OCI-LY7 (cell line): ENCODE measurements around the gene MOCS1. TPM values are rescaled to one million over a fixed set of nuclear protein-coding genes. Genes with fewer than 3 reads are reported as not detected.

ENCODE experiments used
- BruUV-seq: library from RNA; stranded (reverse); fragments of 400-500 nt; replicated peaks from 2 replicates; lab custom pipeline; 2021; lab: Mats Ljungman, UMichigan
- CTCF ChIA-PET: fragments of 300-600 bp; sonication (Branson Sonifier 250); formaldehyde crosslinking; loops from one replicate; lab custom pipeline; 2022; ENCODE audit warnings: antibody characterized with exemption; ENCODE audit not compliant: unreplicated experiment; lab: Charles Lee
- POLR2A ChIA-PET: fragments of 300-600 bp; sonication (Branson Sonifier 250); formaldehyde crosslinking; loops from one replicate; lab custom pipeline; 2022; ENCODE audit warnings: antibody characterized with exemption; lab: Charles Lee
- DNase-seq: peaks from one replicate; pipeline ENCODE4 v3.0.0-alpha.2; 2015; ENCODE audit warnings: low spot score
- H2AFZ ChIP-seq: fragments of 200-600 bp; sonication (generic), shearing (Covaris generic); 2 replicates; pipeline ENCODE4 v1.6.1; 2014; ENCODE audit warnings: mild to moderate bottlenecking, antibody characterized with exemption, low read length, moderate library complexity
- H3K27ac ChIP-seq: fragments of 200-600 bp; sonication (generic); 2 replicates; pipeline ENCODE4 v1.5.1; 2014; ENCODE audit warnings: mixed run types, low read depth, mild to moderate bottlenecking, moderate library complexity, low read length, inconsistent platforms; ENCODE audit not compliant: poor library complexity, severe bottlenecking
- H3K36me3 ChIP-seq: fragments of 200-600 bp; sonication (generic); 2 replicates; pipeline ENCODE4 v1.6.1; 2014; ENCODE audit warnings: mild to moderate bottlenecking, antibody characterized with exemption, low read length, moderate library complexity, mixed read lengths; ENCODE audit not compliant: insufficient read depth
- H3K4me1 ChIP-seq: fragments of 200-600 bp; sonication (generic); 2 replicates; pipeline ENCODE4 v1.5.1; 2014; ENCODE audit warnings: mild to moderate bottlenecking, low read length; ENCODE audit not compliant: insufficient read depth, poor library complexity, severe bottlenecking
- H3K4me2 ChIP-seq: fragments of 200-600 bp; sonication (generic); 2 replicates; pipeline ENCODE4 v1.6.1; 2014; ENCODE audit warnings: mild to moderate bottlenecking, low read length
- H3K4me3 ChIP-seq: fragments of 200-600 bp; sonication (generic); 2 replicates; pipeline ENCODE4 v1.5.1; 2014; ENCODE audit warnings: mild to moderate bottlenecking, low read depth, low read length; ENCODE audit not compliant: poor library complexity, severe bottlenecking
- H3K79me2 ChIP-seq: fragments of 200-600 bp; sonication (generic); 2 replicates; pipeline ENCODE4 v1.6.1; 2016; ENCODE audit warnings: low read depth, mild to moderate bottlenecking, low read length, moderate library complexity, mixed read lengths; ENCODE audit not compliant: insufficient read depth
- H3K9me2 ChIP-seq: fragments of 200-600 bp; sonication (generic); 2 replicates; pipeline ENCODE4 v1.6.1; 2016; ENCODE audit warnings: mild to moderate bottlenecking, low read length, mixed read lengths; ENCODE audit not compliant: insufficient read depth
- H3K9me3 ChIP-seq: fragments of 200-600 bp; sonication (generic); 2 replicates; pipeline ENCODE4 v1.6.1; 2014; ENCODE audit warnings: mild to moderate bottlenecking, mixed run types, low read length, mixed read lengths
- H4K20me1 ChIP-seq: fragments of 200-600 bp; sonication (generic); 2 replicates; pipeline ENCODE4 v1.6.1; 2014; ENCODE audit warnings: mild to moderate bottlenecking, antibody characterized with exemption, low read length, moderate library complexity, mixed read lengths; ENCODE audit not compliant: insufficient read depth
- CTCF ChIP-seq: fragments of 200-600 bp; sonication (generic); conservative IDR thresholded peaks from 2 replicates; pipeline ENCODE4 v1.5.1; 2014; ENCODE audit warnings: mild to moderate bottlenecking, antibody characterized with exemption, low read length, moderate library complexity, mixed read lengths
- EZH2phosphoT487 ChIP-seq: fragments of 200-600 bp; sonication (generic); IDR thresholded peaks from 2 replicates; pipeline ENCODE4 v1.6.1; 2018; ENCODE audit warnings: low read depth, borderline replicate concordance, mild to moderate bottlenecking, mixed run types, antibody characterized with exemption, low read length, moderate library complexity, mixed read lengths
- intact Hi-C: fragments of 100-400 bp; cut with micrococcal nuclease; formaldehyde crosslinking; loops from one replicate; pipeline ENCODE4 v1.10.0; 2022; ENCODE audit not compliant: unreplicated experiment
- total RNA-seq, 2 experiments: library from RNA; depleted of rRNA in 1 of 2; stranded (reverse); fragments of >200 nt in 1 of 2; shearing (Covaris generic) in 1 of 2; gene quantifications; 2 replicates each; pipeline ENCODE4 v1.2.3, GENCODE V29; 2014 to 2022

MOCS1 gene
- total RNA-seq, 2 experiments from 2014 or later, result not detected

DNA sequence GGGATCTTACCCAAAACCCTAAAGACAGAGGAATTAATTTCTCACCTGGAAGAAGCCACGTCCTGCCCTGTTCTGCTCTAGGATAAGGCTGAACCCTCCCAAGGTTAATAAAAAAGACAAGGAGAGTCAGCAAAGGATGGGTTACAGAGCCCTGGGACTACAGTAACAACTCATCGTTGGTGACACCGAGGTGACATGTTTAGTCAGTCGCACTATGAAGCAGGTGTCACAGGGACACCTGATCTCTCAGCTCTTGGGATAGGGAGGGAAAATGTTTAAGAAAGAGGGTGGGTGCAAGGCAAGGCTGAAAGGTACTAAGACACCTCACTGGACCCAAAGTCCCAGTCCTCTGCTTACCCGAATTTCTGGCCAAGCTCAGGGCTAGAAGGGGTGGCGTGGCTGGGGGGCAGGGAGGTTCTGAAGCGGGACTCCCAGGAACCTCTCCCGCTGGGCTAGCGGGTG lies 562 bp downstream of the MOCS1 start:
- Histone ChIP-seq H4K20me1 (no peaks in the 10 kb centered on the region), H2AFZ (no peak overlapping the region), H3K4me3 (no peak overlapping the region), H3K27ac (no peak overlapping the region), H3K4me2 (no peak overlapping the region), H3K4me1 (no peaks in the 10 kb centered on the region), H3K79me2 (no peaks in the 10 kb centered on the region), H3K36me3 (no peaks in the 10 kb centered on the region), H3K9me2 (no peaks in the 10 kb centered on the region), H3K9me3 (no peaks in the 10 kb centered on the region)
- no TSS peak for BruUV-seq
- no peak for TF ChIP-seq CTCF
- TF ChIP-seq EZH2phosphoT487, result no peak
- POLR2A ChIA-PET, result no interaction called here
- CTCF ChIA-PET, result no interaction called here
- no peak for DNase-seq
- intact Hi-C loops, result no loop called here

GRCh38 chr6:39932386-39932910 lies 1.8 kb downstream of the MOCS1 start:
- Histone ChIP-seq H3K4me2 (no peak overlapping the region), H2AFZ (no peak overlapping the region), H4K20me1 (no peaks in the 10 kb centered on the region), H3K36me3 (no peaks in the 10 kb centered on the region), H3K9me2 (no peaks in the 10 kb centered on the region), H3K4me3 (no peak overlapping the region), H3K79me2 (no peaks in the 10 kb centered on the region), H3K9me3 (no peaks in the 10 kb centered on the region), H3K27ac (no peak overlapping the region), H3K4me1 (no peaks in the 10 kb centered on the region)
- no peak for DNase-seq
- ChIA-PET CTCF (interaction anchor here (0.6 kb wide), 1 partner anchor 209 kb away, joined by 8 read pairs; no protein-coding TSS in a partner anchor), POLR2A (interaction anchor here (0.6 kb wide), 2 partner anchors 77 to 1194 kb away, joined by 3 to 4 read pairs; no protein-coding TSS in a partner anchor)
- TF ChIP-seq CTCF, result no peak
- no peak for TF ChIP-seq EZH2phosphoT487
- no TSS peak for BruUV-seq
- intact Hi-C loops, result no loop called here

GRCh38 chr6:39931607-39932006 lies 2.7 kb downstream of the MOCS1 start:
- H4K20me1 ChIP-seq, result no peaks in the 10 kb centered on the region
- H3K36me3 ChIP-seq, result no peaks in the 10 kb centered on the region
- H3K79me2 ChIP-seq, result no peaks in the 10 kb centered on the region
- TF ChIP-seq EZH2phosphoT487, result no peak
- no peak for TF ChIP-seq CTCF
- no peak overlapping the region for H3K4me2 ChIP-seq
- no peak for DNase-seq
- ChIA-PET CTCF (interaction anchor here (0.6 kb wide), 1 partner anchor 209 kb away, joined by 8 read pairs; no protein-coding TSS in a partner anchor), POLR2A (interaction anchor here (0.6 kb wide), 1 partner anchor 301 kb away, joined by 5 read pairs; no protein-coding TSS in a partner anchor)
- no peaks in the 10 kb centered on the region for H3K4me1 ChIP-seq
- H3K4me3 ChIP-seq, result no peak overlapping the region
- no peaks in the 10 kb centered on the region for H3K9me2 ChIP-seq
- intact Hi-C loops, result no loop called here
- H2AFZ ChIP-seq, result no peak overlapping the region
- no peak overlapping the region for H3K27ac ChIP-seq
- no TSS peak for BruUV-seq
- H3K9me3 ChIP-seq, result no peaks in the 10 kb centered on the region
